Measurements from ENCODE around the gene COA1. TPM values are rescaled to one million over a fixed set of nuclear protein-coding genes. Genes with fewer than 3 reads are reported as not detected.

COA1 gene
- total RNA-seq, 6 donors from 2014 or later, result 37.5 to 65.9 (median 44.9) TPM

DNA sequence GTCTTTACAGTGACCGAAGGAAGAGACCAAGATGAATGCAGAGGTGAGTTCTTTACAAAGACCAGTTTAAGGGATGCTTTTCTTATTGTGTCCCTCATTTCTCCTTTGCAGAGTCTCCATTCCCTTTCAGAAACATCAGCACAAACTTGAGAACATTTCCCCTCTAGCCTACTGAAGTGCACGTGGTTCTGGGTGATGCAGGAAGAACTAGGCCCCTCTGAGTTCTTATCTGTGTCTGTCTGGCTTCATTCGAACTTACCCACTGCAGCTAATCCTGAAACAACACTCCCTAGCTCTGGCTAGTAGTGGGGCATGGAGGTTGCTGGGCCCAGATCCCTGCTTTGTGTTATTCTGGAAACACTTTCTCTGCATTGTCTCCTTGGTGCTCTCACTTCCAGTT lies 41.8 kb upstream of the COA1 start:
- DNase-seq (no peak), ATAC-seq (ENCODE audit: low FRiP score in 2 of 2) (no peak)
- Histone ChIP-seq H3K4me1 (peaks cover 0 to 9% (median 8%) of the 10 kb centered on the region in 4 donors), H3K27ac (no peak overlapping the region), H3K4me3 (no peak overlapping the region), H3K9me3 (no peaks in the 10 kb centered on the region), H3K36me3 (peaks cover 0 to 27% (median 8%) of the 10 kb centered on the region in 4 donors), H3K27me3 (no peaks in the 10 kb centered on the region)
- WGBS, 2 donors, result 44 to 62% methylated on average over 3 of the region's 3 CpGs
- no peak for TF ChIP-seq POLR2AphosphoS5 (IDR thresholded peaks at IDR 0.05)
- TF ChIP-seq POLR2A (IDR thresholded peaks at IDR 0.05), result no peak
- TF ChIP-seq, protein P1, sequence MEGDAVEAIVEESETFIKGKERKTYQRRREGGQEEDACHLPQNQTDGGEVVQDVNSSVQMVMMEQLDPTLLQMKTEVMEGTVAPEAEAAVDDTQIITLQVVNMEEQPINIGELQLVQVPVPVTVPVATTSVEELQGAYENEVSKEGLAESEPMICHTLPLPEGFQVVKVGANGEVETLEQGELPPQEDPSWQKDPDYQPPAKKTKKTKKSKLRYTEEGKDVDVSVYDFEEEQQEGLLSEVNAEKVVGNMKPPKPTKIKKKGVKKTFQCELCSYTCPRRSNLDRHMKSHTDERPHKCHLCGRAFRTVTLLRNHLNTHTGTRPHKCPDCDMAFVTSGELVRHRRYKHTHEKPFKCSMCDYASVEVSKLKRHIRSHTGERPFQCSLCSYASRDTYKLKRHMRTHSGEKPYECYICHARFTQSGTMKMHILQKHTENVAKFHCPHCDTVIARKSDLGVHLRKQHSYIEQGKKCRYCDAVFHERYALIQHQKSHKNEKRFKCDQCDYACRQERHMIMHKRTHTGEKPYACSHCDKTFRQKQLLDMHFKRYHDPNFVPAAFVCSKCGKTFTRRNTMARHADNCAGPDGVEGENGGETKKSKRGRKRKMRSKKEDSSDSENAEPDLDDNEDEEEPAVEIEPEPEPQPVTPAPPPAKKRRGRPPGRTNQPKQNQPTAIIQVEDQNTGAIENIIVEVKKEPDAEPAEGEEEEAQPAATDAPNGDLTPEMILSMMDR (IDR thresholded peaks at IDR 0.05), result no peak
- no peak for TF ChIP-seq EP300 (IDR thresholded peaks at IDR 0.05)

DNA sequence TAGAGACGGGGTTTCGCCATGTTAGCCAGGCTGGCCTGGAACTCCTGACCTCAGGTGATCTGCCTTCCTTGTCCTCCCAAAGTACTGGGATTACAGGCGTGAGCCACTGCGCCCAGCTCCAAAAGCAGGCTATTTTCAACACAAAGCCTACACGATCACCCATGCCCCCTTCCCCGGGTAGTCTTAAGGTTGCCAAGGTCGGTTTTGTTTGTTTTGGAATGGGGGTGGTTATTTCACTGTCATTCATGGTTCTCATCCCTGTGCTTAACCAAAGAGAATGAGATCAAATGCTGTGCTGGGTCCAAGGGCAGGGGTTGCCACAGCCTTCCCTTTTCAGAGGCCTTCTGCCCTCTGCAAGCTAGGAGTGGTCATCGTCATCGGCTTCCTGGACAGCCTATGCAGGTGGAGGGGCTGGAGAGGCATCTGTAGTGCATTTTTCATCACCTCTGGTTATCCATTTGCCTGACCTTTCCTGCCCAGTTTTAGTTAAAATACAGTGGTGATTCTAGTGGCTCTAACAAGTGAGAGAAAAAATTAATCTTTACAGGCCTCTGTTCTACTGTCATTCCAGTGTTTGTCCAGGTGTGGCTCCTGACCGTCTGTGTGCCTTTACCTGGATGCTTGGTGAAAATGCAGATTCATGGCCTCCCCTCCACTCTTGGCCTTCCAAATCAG lies 40.6 kb upstream of the COA1 start:
- ATAC-seq (ENCODE audit: low FRiP score in 2 of 2) (no peak), DNase-seq (no peak)
- H3K4me3 ChIP-seq, result no peak overlapping the region
- 75 to 85% methylated on average over 6 to 10 of the region's 10 CpGs for WGBS, 2 donors
- TF ChIP-seq POLR2A (IDR thresholded peaks at IDR 0.05) (no peak), POLR2AphosphoS5 (IDR thresholded peaks at IDR 0.05) (no peak), EP300 (IDR thresholded peaks at IDR 0.05) (no peak)
- TF ChIP-seq, protein P1 (IDR thresholded peaks at IDR 0.05), result no peak
- no peaks in the 10 kb centered on the region for H3K9me3 ChIP-seq
- H3K27ac ChIP-seq, result peak overlapping the region in 1 of 4 donors; percentile 14
- no peaks in the 10 kb centered on the region for H3K27me3 ChIP-seq
- H3K4me1 ChIP-seq, result peaks cover 5 to 18% (median 13%) of the 10 kb centered on the region in 4 donors
- peaks cover 0 to 27% (median 8%) of the 10 kb centered on the region in 4 donors for H3K36me3 ChIP-seq

DNA sequence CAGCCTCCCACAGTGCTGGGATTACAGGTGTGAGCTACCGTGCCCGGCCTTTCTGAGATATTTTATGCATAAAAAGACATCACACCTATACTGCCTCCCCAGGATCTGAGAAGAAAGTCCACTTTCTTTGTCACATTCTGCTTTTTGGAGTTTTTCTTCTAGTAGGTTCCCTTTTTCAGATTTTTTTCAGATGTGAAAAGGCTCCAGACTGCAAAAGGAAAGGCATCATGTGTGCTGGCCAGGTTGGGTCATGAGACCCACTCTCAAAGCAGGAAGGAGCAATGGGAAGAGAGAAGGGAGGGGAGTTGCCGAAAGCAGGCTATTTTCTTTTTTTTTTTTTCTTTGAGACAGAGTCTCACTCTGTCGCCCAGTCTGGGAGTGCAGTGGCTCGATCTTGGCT lies 40.0 kb upstream of the COA1 start:
- DNase-seq (no peak), ATAC-seq (ENCODE audit: low FRiP score in 2 of 2) (no peak)
- no peaks in the 10 kb centered on the region for H3K27me3 ChIP-seq
- no peak overlapping the region for H3K27ac ChIP-seq
- WGBS, 2 donors, result 77 to 86% methylated on average over 5 of the region's 5 CpGs
- peaks cover 9 to 24% (median 20%) of the 10 kb centered on the region in 4 donors for H3K4me1 ChIP-seq
- H3K36me3 ChIP-seq, result peaks cover 0 to 27% (median 8%) of the 10 kb centered on the region in 4 donors
- no peaks in the 10 kb centered on the region for H3K9me3 ChIP-seq
- H3K4me3 ChIP-seq, result no peak overlapping the region
- no peak for TF ChIP-seq EP300 (IDR thresholded peaks at IDR 0.05)
- no peak for TF ChIP-seq POLR2AphosphoS5 (IDR thresholded peaks at IDR 0.05)

DNA sequence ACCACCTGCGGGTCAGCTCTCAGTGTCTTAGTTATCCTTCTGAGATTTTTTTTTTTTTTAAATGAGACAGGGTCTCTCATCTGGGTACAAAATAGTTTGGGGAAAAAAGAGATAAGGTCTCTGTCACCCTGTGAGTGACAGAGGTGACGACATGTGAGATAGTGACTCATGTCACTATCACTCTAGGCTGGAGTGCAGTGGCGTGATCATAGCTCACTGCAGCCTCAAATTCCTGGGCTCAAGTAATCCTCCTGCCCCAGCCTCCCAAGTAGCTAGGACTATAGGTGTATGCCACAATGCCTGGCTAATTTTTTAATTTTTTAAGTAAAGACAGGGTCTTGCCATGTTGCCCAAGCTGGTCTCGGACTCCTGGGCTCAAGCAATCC lies 39.6 kb upstream of the COA1 start:
- Histone ChIP-seq H3K4me1 (peaks cover 9 to 26% (median 23%) of the 10 kb centered on the region in 4 donors), H3K27me3 (no peaks in the 10 kb centered on the region), H3K36me3 (peaks cover 0 to 27% (median 8%) of the 10 kb centered on the region in 4 donors), H3K27ac (no peak overlapping the region), H3K4me3 (no peak overlapping the region), H3K9me3 (no peaks in the 10 kb centered on the region)
- TF ChIP-seq EP300 (IDR thresholded peaks at IDR 0.05) (no peak), POLR2A (IDR thresholded peaks at IDR 0.05) (no peak), POLR2AphosphoS5 (IDR thresholded peaks at IDR 0.05) (no peak)
- TF ChIP-seq, protein P1 (IDR thresholded peaks at IDR 0.05), result no peak
- DNase-seq (no peak), ATAC-seq (ENCODE audit: low FRiP score in 2 of 2) (no peak)
- 86 to 91% methylated on average over 4 of the region's 4 CpGs for WGBS, 2 donors

DNA sequence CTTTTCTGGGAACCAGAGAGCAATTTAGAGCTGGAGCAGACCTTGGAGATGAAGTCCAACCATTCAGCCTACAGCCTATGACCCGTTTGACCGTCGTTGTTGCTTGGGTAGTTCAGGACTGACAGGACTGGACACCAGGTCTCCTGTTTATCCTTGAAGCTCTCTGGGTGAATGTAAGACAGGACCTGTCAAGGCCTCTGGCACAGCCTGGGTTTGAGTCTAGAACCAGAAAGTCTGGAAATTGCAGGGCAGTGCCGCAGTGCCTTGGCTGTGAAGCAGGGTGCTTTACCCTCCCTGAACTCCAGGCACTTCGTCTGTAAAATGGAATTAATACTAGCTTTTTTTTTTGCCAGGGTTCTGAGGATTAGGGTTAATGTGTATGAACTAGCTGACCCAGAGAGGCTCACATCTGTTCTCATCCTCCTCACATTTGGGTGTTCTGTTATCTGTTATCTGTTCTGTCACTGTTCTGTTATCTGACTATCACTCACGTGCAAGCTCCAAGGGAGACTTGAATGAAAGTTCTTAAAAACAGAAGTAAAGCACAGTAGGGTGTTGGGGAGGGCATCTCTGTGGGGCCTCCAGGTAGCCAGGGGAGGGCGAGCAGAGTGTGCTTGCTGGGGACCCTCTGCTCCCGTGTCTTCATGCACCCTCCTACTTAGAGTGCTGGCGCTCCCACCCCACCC lies 39.0 kb upstream of the COA1 start:
- peaks cover 0 to 27% (median 8%) of the 10 kb centered on the region in 4 donors for H3K36me3 ChIP-seq
- no peaks in the 10 kb centered on the region for H3K27me3 ChIP-seq
- TF ChIP-seq POLR2AphosphoS5 (IDR thresholded peaks at IDR 0.05) (no peak), POLR2A (IDR thresholded peaks at IDR 0.05) (no peak)
- WGBS, 2 donors, result 84 to 91% methylated on average over 7 to 9 of the region's 9 CpGs
- DNase-seq, result no peak
- H3K4me3 ChIP-seq, result no peak overlapping the region
- ATAC-seq (ENCODE audit: low FRiP score in 2 of 2), result no peak
- no peak overlapping the region for H3K27ac ChIP-seq
- H3K9me3 ChIP-seq, result no peaks in the 10 kb centered on the region
- peaks cover 13 to 31% (median 28%) of the 10 kb centered on the region in 4 donors for H3K4me1 ChIP-seq

Measured in upper lobe of left lung (tissue), 6 donors.